H1 (cell line): ENCODE measurements around the gene TC2N. TPM values are rescaled to one million over a fixed set of nuclear protein-coding genes. Genes with fewer than 3 reads are reported as not detected.

ENCODE experiments used
- CTCF ChIA-PET: fragments of 300-600 bp; sonication (Branson Sonifier 250); formaldehyde crosslinking; loops from one replicate; lab custom pipeline; 2021; ENCODE audit not compliant: partially characterized antibody; lab: Charles Lee
- POLR2A ChIA-PET: fragments of 300-600 bp; sonication (Branson Sonifier 250); formaldehyde crosslinking; loops from one replicate; lab custom pipeline; 2021; ENCODE audit warnings: inconsistent platforms; ENCODE audit not compliant: partially characterized antibody; lab: Charles Lee
- DNase-seq, 2 experiments: peaks; one replicate each; pipeline versions ENCODE4 v3.0.0 to v3.0.0-alpha.2; 2010 to 2022; ENCODE audit warnings: low spot score in 2 of 2, low read depth in 1 of 2, mixed read lengths in 1 of 2
- FAIRE-seq: peaks from 2 replicates; lab custom pipeline; 2011; peaks lifted over from hg19 to GRCh38; lab: Jason Lieb, UNC
- H2AFZ ChIP-seq: 2 replicates; pipeline ENCODE4 v1.8.1; 2012; ENCODE audit warnings: low read length, inconsistent platforms
- H2AK5ac ChIP-seq: 2 replicates; pipeline ENCODE4 v1.6.1; 2013; ENCODE audit warnings: low read depth, low read length
- H2BK120ac ChIP-seq: replicated peaks from 2 replicates; pipeline ENCODE3; 2013; ENCODE audit warnings: low read depth, low read length, inconsistent platforms
- H2BK12ac ChIP-seq: 2 replicates; pipeline ENCODE4 v1.6.1; 2013; ENCODE audit warnings: low read depth, low read length
- H2BK15ac ChIP-seq: 2 replicates; pipeline ENCODE4 v1.6.1; 2013; ENCODE audit warnings: low read length
- H2BK20ac ChIP-seq: 2 replicates; pipeline ENCODE4 v1.6.1; 2013; ENCODE audit warnings: low read length
- H2BK5ac ChIP-seq: 2 replicates; pipeline ENCODE4 v1.6.1; 2013; ENCODE audit warnings: low read depth, low read length
- H3K14ac ChIP-seq: 2 replicates; pipeline ENCODE4 v1.6.1; 2013; ENCODE audit warnings: inconsistent platforms; ENCODE audit not compliant: insufficient read length
- H3K18ac ChIP-seq: 2 replicates; pipeline ENCODE4 v1.6.1; 2013; ENCODE audit warnings: low read length; ENCODE audit errors: extremely low read depth
- H3K23ac ChIP-seq: 2 replicates; pipeline ENCODE4 v1.6.1; 2013; ENCODE audit warnings: inconsistent platforms; ENCODE audit not compliant: insufficient read length
- H3K23me2 ChIP-seq: 2 replicates; pipeline ENCODE4 v1.6.1; 2013; ENCODE audit warnings: low read depth, low read length
- H3K27ac ChIP-seq: 2 replicates; pipeline ENCODE4 v1.6.1; 2011; ENCODE audit warnings: low read depth, low read length, inconsistent platforms
- H3K27me3 ChIP-seq, 4 experiments: replicated peaks in 1 of 4; 1 replicate in 1 of 4; 2 replicates in 3 of 4; pipeline versions ENCODE4 v1.6.1 to v1.8.1; 2011 to 2013; ENCODE audit warnings: low read length in 3 of 4, mild to moderate bottlenecking in 3 of 4, inconsistent platforms in 2 of 4, mixed read lengths in 2 of 4, moderate library complexity in 1 of 4; ENCODE audit not compliant: control insufficient read depth in 3 of 4, insufficient read depth in 3 of 4; ENCODE audit errors: extremely low read depth in 1 of 4
- H3K36me3 ChIP-seq, 4 experiments: 2 replicates each; pipeline versions ENCODE4 v1.6.1 to v1.8.1; 2011 to 2013; ENCODE audit warnings: mild to moderate bottlenecking in 4 of 4, low read length in 3 of 4, moderate library complexity in 2 of 4, control low read depth in 1 of 4, inconsistent platforms in 1 of 4; ENCODE audit not compliant: insufficient read depth in 4 of 4, control insufficient read depth in 2 of 4
- H3K4ac ChIP-seq: replicated peaks from 2 replicates; pipeline ENCODE3; 2013; ENCODE audit warnings: low read length, low read depth, mixed read lengths, inconsistent platforms; ENCODE audit not compliant: insufficient read length
- H3K4me1 ChIP-seq, 4 experiments: replicated peaks in 1 of 4; 1 replicate in 1 of 4; 2 replicates in 3 of 4; pipeline versions ENCODE4 v1.6.1 to v1.8.1; 2011 to 2013; ENCODE audit warnings: low read length in 3 of 4, inconsistent platforms in 2 of 4, mixed read lengths in 1 of 4; ENCODE audit not compliant: insufficient read depth in 4 of 4, control insufficient read depth in 3 of 4
- H3K4me2 ChIP-seq, 2 experiments: 2 replicates each; pipeline versions ENCODE4 v1.6.1 to v1.8.1; 2011 to 2013; ENCODE audit warnings: low read depth in 2 of 2, low read length in 2 of 2, control low read depth in 1 of 2, inconsistent platforms in 1 of 2, mild to moderate bottlenecking in 1 of 2; ENCODE audit not compliant: insufficient read depth in 1 of 2
- H3K4me3 ChIP-seq, 4 experiments: fragments of 200-600, 300-600 bp in 1 of 4; sonication (generic), shearing (Covaris generic), sonication (Bioruptor Twin) in 1 of 4; 2 replicates each; pipeline versions ENCODE4 v1.5.1 to v1.8.1; 2011 to 2016; ENCODE audit warnings: low read length in 4 of 4, low read depth in 3 of 4, control low read depth in 2 of 4, inconsistent platforms in 2 of 4, mild to moderate bottlenecking in 2 of 4, mixed read lengths in 1 of 4, moderate library complexity in 1 of 4; ENCODE audit not compliant: insufficient read depth in 2 of 4; ENCODE audit errors: extremely low read depth in 1 of 4
- H3K56ac ChIP-seq: replicated peaks from 2 replicates; pipeline ENCODE3; 2013; ENCODE audit warnings: low read depth, mild to moderate bottlenecking, mixed read lengths, low read length, inconsistent platforms; ENCODE audit not compliant: insufficient read length
- H3K79me1 ChIP-seq: 2 replicates; pipeline ENCODE4 v1.6.1; 2013; ENCODE audit warnings: low read depth, low read length, control low read depth
- H3K79me2 ChIP-seq, 2 experiments: 2 replicates each; pipeline versions ENCODE4 v1.6.1 to v1.8.1; 2012 to 2013; ENCODE audit warnings: low read length in 2 of 2, mild to moderate bottlenecking in 2 of 2, inconsistent platforms in 1 of 2; ENCODE audit not compliant: insufficient read depth in 2 of 2, control insufficient read depth in 1 of 2
- H3K9ac ChIP-seq, 4 experiments: replicated peaks in 1 of 4; 1 replicate in 1 of 4; 2 replicates in 3 of 4; pipeline versions ENCODE4 v1.6.1 to v1.8.1; 2011 to 2013; ENCODE audit warnings: low read depth in 3 of 4, low read length in 3 of 4, control low read depth in 2 of 4, mild to moderate bottlenecking in 2 of 4, moderate library complexity in 2 of 4, inconsistent platforms in 1 of 4; ENCODE audit errors: extremely low read depth in 1 of 4
- H3K9me3 ChIP-seq, 2 experiments: 2 replicates each; pipeline versions ENCODE4 v1.6.1 to v1.8.1; 2012 to 2013; ENCODE audit warnings: mild to moderate bottlenecking in 2 of 2, moderate library complexity in 2 of 2, control low read depth in 1 of 2, inconsistent platforms in 1 of 2, low read depth in 1 of 2, low read length in 1 of 2, mixed read lengths in 1 of 2; ENCODE audit not compliant: insufficient read depth in 2 of 2
- H4K20me1 ChIP-seq, 2 experiments: replicated peaks in 1 of 2; 2 replicates each; pipeline versions ENCODE3 to v1.8.1; 2011 to 2013; ENCODE audit warnings: inconsistent platforms in 2 of 2, low read length in 2 of 2, mild to moderate bottlenecking in 1 of 2; ENCODE audit not compliant: insufficient read depth in 2 of 2, control insufficient read depth in 1 of 2
- H4K5ac ChIP-seq: 2 replicates; pipeline ENCODE4 v1.6.1; 2013; ENCODE audit warnings: low read length, low read depth, mixed read lengths, inconsistent platforms; ENCODE audit not compliant: insufficient read length
- H4K8ac ChIP-seq: 2 replicates; pipeline ENCODE4 v1.8.0; 2013; ENCODE audit warnings: mild to moderate bottlenecking, moderate library complexity, low read length, inconsistent platforms; ENCODE audit not compliant: insufficient read depth; ENCODE audit errors: extremely low read depth
- H4K91ac ChIP-seq: replicated peaks from 2 replicates; pipeline ENCODE3; 2013; ENCODE audit warnings: low read length, mixed read lengths, inconsistent platforms; ENCODE audit not compliant: insufficient read length
- ATF2 ChIP-seq: IDR thresholded peaks from 2 replicates; pipeline ENCODE4 v1.6.1; 2012; ENCODE audit warnings: low read length, inconsistent platforms
- BCL11A ChIP-seq, 2 experiments: IDR thresholded peaks; one replicate each; pipeline ENCODE4 v1.6.1; 2011; ENCODE audit warnings: low read depth in 2 of 2, low read length in 2 of 2, mild to moderate bottlenecking in 2 of 2
- CBX5 ChIP-seq: fragments of 300-800, 300-1000 bp; sonication (generic); IDR thresholded peaks from 2 replicates; pipeline ENCODE4 v1.7.1; 2016; ENCODE audit warnings: antibody characterized with exemption, low read length, low read depth
- E2F6 ChIP-seq: IDR thresholded peaks from 2 replicates; pipeline ENCODE4 v1.6.1; 2012; ENCODE audit warnings: inconsistent platforms
- EGR1 ChIP-seq: IDR thresholded peaks from 2 replicates; pipeline ENCODE4 v1.6.1; 2011; ENCODE audit warnings: low read depth, low read length, borderline replicate concordance
- FOSL1 ChIP-seq: IDR thresholded peaks from 2 replicates; pipeline ENCODE4 v1.6.1; 2011; ENCODE audit warnings: mild to moderate bottlenecking, low read depth, low read length, moderate library complexity; ENCODE audit not compliant: insufficient read depth
- HDAC2 ChIP-seq, 2 experiments: fragments of 300-600 bp in 1 of 2; sonication (generic) in 1 of 2; IDR thresholded peaks; 2 replicates each; pipeline ENCODE4 v1.6.1; 2011 to 2012; ENCODE audit warnings: low read depth in 2 of 2, low read length in 2 of 2, mild to moderate bottlenecking in 2 of 2, moderate library complexity in 2 of 2, borderline replicate concordance in 1 of 2, inconsistent platforms in 1 of 2
- NRF1 ChIP-seq: IDR thresholded peaks from 2 replicates; pipeline ENCODE4 v1.6.1; 2011; ENCODE audit warnings: mild to moderate bottlenecking, low read depth, low read length, improper control_type of control experiment
- RXRA ChIP-seq: IDR thresholded peaks from 2 replicates; pipeline ENCODE4 v1.6.1; 2011; ENCODE audit warnings: low read depth, mild to moderate bottlenecking, low read length, moderate library complexity; ENCODE audit not compliant: insufficient read depth
- SP2 ChIP-seq: IDR thresholded peaks from 2 replicates; pipeline ENCODE4 v1.6.1; 2012; ENCODE audit warnings: mild to moderate bottlenecking, low read length, inconsistent platforms
- SP4 ChIP-seq: IDR thresholded peaks from 2 replicates; pipeline ENCODE4 v1.6.1; 2012; ENCODE audit warnings: low read length, inconsistent platforms
- TAF1 ChIP-seq: IDR thresholded peaks from 2 replicates; pipeline ENCODE4 v1.6.1; 2011; ENCODE audit warnings: mild to moderate bottlenecking, low read depth, low read length
- YY1 ChIP-seq: IDR thresholded peaks from 2 replicates; pipeline ENCODE4 v1.6.1; 2011; ENCODE audit warnings: low read depth, mild to moderate bottlenecking, low read length
- WGBS, 2 experiments: shearing (Covaris generic) in 1 of 2; methylation state at CpG; one replicate each; pipeline versions ENCODE4 v1.1.6 to v1.1.7; 2013 to 2015; ENCODE audit warnings: low lambda C conversion rate in 2 of 2, mixed read lengths in 2 of 2, inconsistent platforms in 1 of 2, low coverage in 1 of 2, missing lambda C conversion rate in 1 of 2; ENCODE audit not compliant: insufficient replicate concordance in 2 of 2, insufficient coverage in 1 of 2, insufficient read length in 1 of 2; ENCODE audit errors: extremely low coverage in 1 of 2, missing lambda C conversion rate in 1 of 2; 5-methylcytosine and 5-hydroxymethylcytosine counted together
- polyA plus RNA-seq, 7 experiments: library from polyadenylated mRNA; depleted of rRNA in 3 of 7; stranded (reverse) in 5 of 7; unstranded in 2 of 7; fragments of >200 nt in 5 of 7; fragments of 200-250 nt in 2 of 7; gene quantifications; 1 replicate in 5 of 7; 2 replicates in 1 of 7; 4 replicates in 1 of 7; pipeline versions ENCODE4 v1.2.1 to v1.2.3, GENCODE V29; 2011 to 2013; ENCODE audit warnings: missing spikeins in 2 of 7, mixed read lengths in 2 of 7
- total RNA-seq: library from RNA; stranded (reverse); fragmentation: NEBNext Ultra II Directional; extraction: Animal tissue kit (Norgen Biotek cat#: 25700); gene quantifications from 2 replicates; pipeline ENCODE4 v1.2.1, GENCODE V29; 2021

TC2N gene
- total and polyA plus RNA-seq, 2 of the 8 experiments (the other 6 are each of a cell fraction or from before 2014, with no cell fraction given): 9.7 to 36.2 TPM

DNA sequence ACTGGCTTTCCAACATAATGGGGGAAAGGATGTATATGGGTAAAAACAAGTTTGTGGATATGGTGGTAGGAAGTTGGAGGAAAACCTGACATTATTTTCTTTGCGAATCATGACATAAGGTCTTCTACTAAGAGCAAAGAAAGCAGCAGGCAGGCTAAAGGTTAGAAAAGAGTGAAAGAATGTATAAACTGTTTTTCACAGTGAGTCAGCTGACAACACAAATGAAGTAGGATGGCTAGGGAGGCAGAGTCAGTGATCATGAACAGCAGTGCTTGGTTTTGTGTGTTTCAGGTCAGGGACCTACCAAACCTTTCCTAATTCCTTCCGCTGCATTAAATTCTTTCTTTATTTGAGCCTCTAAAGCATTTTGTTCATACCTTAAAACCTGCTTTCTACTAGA is 89.1 kb downstream of the TC2N start:
- no peaks in the 10 kb centered on the region for H3K79me2 ChIP-seq
- H3K56ac ChIP-seq: no peak overlapping the region
- H2BK5ac ChIP-seq: no peak overlapping the region
- H3K4me1 ChIP-seq: no peaks in the 10 kb centered on the region
- CTCF ChIA-PET: no interaction called here
- H3K4me2 ChIP-seq: no peak overlapping the region
- H3K23ac ChIP-seq: no peak overlapping the region
- H3K27me3 ChIP-seq: no peaks in the 10 kb centered on the region
- H3K4ac ChIP-seq: no peak overlapping the region
- H2AK5ac ChIP-seq: no peak overlapping the region
- WGBS, 2 experiments: 94% methylated on average over 2 of the region's 2 CpGs; no CpG with 5 or more reads in 1 of the 2 experiments
- no peaks in the 10 kb centered on the region; a peak in 1 of 8 replicates for H3K36me3 ChIP-seq
- H3K9me3 ChIP-seq: no peaks in the 10 kb centered on the region
- POLR2A ChIA-PET: no interaction called here
- no peak overlapping the region for H3K14ac ChIP-seq
- H4K8ac ChIP-seq: no peak overlapping the region
- H3K9ac ChIP-seq: no peak overlapping the region
- H2AFZ ChIP-seq: no peak overlapping the region
- H2BK120ac ChIP-seq: no peak overlapping the region
- H3K4me3 ChIP-seq: no peak overlapping the region
- no peak overlapping the region for H2BK12ac ChIP-seq
- no peak overlapping the region for H4K5ac ChIP-seq
- no peaks in the 10 kb centered on the region for H3K23me2 ChIP-seq
- H2BK15ac ChIP-seq: no peak overlapping the region
- DNase-seq: no peak
- no peak overlapping the region for H2BK20ac ChIP-seq
- H3K79me1 ChIP-seq: no peaks in the 10 kb centered on the region
- H4K20me1 ChIP-seq: no peaks in the 10 kb centered on the region
- no peak for FAIRE-seq
- H3K18ac ChIP-seq: no peak overlapping the region
- H4K91ac ChIP-seq: no peak overlapping the region
- H3K27ac ChIP-seq: no peak overlapping the region
- TF ChIP-seq SP4: no peak
- no peak for TF ChIP-seq CBX5
- TF ChIP-seq EGR1: no peak
- no peak for TF ChIP-seq TAF1
- no peak for TF ChIP-seq ATF2
- no peak for TF ChIP-seq FOSL1
- TF ChIP-seq SP2: no peak
- TF ChIP-seq BCL11A (IDR thresholded peaks at IDR 0.05; ENCODE audit: low read depth in 2 of 2, low read length in 2 of 2): no peak
- no peak for TF ChIP-seq RXRA
- no peak for TF ChIP-seq HDAC2 (IDR thresholded peaks at IDR 0.05; ENCODE audit: borderline replicate concordance in 1 of 2, low read depth in 2 of 2, low read length in 2 of 2)
- TF ChIP-seq NRF1: no peak
- no peak for TF ChIP-seq E2F6
- no peak for TF ChIP-seq YY1
